HG02884 (cell line): ENCODE data around the gene CHIT1.

Experiments
- ATAC-seq: cut with Tn5 transposase; IDR thresholded peaks from one replicate; pipeline ENCODE4 v1.9.1; 2021; ENCODE audit warnings: mild to moderate bottlenecking, moderate library complexity; ENCODE audit not compliant: unreplicated experiment

Gene CHIT1

GRCh38 chr1:203229471-203230135, at the start of gene CHIT1:
CHIT1 (minus strand) TSS chr1:203229673; CDS start chr1:203229636, 37 bp downstream.
- ATAC-seq: no peak

- ATAC-seq: no peak
Measured at GRCh38 chr1:203278885-203279406, 49.5 kb upstream of the CHIT1 start.

- no peak for ATAC-seq
Measured at GRCh38 chr1:203278082-203278884, 48.8 kb upstream of the CHIT1 start.

GRCh38 chr1:203276916-203277545, 47.6 kb upstream of the CHIT1 start:
- no peak for ATAC-seq

- no peak for ATAC-seq
Measured at GRCh38 chr1:203276408-203276807, 46.9 kb upstream of the CHIT1 start.

DNA sequence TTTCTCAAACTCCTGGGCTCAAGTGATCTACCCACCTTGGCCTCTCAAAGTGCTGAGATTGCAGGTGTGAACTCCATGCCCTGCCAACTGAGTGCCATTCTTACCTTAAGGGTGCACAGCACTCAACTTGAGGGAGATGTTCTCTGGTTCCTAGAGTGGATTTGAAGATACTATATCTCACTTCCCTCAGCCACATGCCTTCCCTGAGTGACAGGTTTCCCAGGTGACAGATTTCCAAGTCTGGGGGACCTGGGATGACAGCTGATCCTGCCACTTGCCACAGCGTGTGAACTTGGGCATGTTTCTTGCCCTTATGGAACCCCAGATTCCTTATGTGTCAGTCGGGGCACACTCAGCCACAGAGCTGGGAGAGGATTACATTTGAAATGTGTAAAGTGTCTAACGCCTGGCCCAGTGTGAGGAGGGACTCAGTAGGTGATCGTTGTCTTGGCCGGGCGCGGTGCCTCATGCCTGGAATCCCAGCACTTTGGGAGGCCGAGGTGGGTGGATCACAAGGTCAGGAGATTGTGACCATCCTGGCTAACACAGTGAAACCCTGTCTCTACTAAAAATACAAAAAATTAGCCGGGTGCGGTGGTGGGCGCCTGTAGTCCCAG, 46.3 kb upstream of the CHIT1 start:
- no peak for ATAC-seq

GRCh38 chr1:203274603-203275381, 45.3 kb upstream of the CHIT1 start:
- ATAC-seq: no peak

DNA sequence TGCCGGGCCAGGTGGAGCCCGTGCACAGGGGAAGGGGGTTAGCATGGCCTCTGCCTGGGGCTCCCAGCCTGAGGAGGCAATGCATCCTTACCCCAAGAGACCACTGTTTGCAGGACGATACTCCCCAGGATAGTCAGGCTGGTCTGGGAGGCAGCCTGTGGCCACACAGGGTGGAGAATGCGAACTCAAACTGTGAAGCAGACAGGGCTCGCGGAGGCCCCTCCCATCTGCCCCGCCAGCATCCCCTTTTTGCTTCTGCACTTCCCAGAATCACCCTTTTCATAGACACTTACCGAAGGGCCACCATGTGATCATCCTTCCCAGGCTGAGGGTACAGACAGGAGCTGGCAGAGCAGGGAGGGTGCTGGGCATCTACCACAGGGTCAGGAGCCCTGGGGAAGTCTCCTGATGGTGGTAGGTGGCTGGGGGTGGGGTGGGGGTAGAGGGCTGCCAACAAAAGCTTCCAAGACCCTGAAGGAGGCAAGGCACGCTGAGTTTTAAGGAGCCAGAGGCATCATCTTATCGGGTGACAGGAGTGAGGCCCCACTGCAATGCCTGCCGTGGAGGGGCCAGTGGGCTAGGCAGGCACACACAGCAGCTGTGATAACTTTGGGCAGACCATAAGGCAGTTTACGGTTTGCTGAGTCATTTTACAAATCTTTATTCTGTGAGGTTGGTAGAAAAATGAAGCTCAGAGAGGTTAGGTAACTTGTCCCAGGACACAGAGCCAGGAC, 44.6 kb upstream of the CHIT1 start:
- no peak for ATAC-seq

DNA sequence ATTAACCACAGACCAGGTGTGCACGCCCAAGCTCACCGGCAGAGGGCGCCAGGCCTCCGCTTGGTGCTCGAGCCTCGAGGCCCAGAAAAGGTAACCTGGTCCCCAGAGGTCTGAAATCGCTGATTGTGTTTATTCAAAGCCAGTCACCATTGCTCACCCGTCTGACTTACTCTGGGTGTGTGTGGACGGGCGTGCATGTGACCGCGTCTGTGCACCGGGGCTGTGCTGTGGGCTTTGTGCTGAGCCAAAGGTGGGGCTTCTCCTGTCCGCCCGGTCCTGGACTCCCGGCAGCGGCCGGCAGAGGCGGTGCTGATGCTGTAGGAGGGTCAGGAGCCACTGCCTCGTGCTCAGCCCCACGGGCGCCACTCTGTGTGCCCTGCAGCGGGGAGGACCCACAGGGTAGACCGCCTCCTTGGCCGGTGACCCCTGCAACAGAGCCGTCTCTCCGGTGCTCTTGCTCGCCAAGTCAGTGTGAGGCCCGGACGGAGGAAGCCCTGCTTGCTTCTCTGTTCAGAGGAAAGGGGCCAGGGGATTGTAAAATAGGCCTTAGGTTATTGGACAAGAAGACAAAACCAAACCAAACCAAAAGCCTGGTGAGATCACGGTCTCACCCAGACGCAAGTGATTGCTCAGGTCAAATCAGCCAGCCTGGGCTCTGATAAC, 43.9 kb upstream of the CHIT1 start:
- peak; percentile 54 for ATAC-seq

- no peak for ATAC-seq
Measured at GRCh38 chr1:203272633-203273205, 43.2 kb upstream of the CHIT1 start.

DNA sequence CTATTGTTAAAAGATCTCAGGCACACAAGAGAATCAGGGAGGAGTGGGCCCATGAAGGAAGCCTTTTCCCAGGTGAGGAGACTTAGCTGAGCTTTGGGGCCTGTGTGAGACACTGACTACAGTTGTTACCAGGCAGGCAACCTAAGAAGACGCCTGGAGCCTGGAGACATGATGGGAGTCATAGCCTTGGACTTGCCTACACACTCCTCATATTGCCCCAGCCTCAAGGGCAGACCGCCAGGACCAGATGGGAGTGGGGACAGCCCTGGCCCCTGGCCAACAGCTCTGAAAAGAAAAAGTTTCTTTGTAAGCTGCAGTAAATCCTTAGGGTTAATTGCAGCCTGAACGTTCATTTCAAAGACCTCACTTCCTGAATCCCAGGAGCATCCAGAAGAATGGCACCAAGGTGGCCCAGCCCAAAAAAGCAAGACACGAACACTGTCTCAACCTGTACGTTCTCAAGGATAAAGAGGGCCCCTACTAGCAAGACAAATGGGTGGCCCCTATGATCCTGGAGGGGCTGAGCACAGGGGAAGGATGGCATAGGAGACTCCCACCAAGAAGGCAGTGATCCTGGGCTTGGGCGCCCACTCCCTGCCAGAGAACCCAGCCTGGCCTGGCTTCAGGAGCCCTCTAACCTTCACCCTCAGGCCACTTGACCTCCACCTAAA, 42.6 kb upstream of the CHIT1 start:
- ATAC-seq: no peak

DNA sequence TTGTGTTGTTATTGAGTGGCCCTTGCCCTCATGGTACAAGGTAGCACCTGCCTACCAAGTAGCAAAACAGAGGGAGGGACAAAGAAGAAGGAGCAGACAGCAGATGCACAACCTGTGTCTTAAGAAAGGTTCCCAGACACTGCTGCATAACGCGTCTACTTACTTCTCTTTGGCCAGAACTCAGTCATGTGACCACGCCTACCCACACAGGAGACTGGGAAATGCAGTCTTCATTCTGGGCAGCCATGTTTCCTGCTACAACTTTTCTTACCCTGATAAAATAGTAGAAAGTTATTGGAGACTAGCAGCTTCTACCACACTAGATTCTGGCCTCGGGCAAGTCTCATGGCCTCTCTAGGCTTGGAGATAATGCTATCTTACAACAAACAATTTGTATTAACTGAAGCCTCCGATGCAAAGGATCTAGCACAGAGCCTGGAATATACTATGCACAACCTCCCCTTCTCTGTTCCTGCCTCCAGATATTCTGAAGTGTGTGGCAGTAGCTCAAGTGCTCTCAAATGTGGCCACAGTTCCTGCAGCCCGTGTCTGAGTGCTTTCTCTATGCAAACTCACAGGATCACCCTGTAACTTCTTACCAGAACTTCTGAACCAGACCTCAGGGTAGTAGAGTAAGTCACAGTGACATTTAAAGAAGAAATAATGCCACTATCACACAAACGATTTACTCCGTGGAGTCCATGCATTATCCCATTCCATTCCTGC, 41.7 kb upstream of the CHIT1 start:
- ATAC-seq: no peak

GRCh38 chr1:203270448-203270847, 41.0 kb upstream of the CHIT1 start:
- ATAC-seq: no peak

DNA sequence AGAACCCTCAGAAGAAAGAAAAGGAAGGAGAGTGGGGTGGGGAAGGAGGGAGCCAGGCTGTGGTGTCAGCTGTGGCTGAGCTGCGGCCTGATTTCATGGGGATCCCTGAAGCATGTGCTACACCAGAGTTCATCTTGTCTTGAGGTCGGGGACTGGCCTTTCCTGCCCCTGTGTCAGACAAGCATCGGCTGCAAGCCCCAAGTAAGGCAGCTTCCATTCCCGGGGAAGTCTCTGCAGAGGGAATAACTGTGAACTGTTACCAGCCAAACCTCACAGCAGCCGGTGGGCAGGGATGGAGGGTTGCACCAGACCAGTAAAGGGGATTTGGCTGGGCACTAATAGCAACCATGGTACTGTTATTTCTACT, 40.2 kb upstream of the CHIT1 start:
- no peak for ATAC-seq

- no peak for ATAC-seq
Measured at GRCh38 chr1:203268901-203269653, 39.6 kb upstream of the CHIT1 start.

- no peak for ATAC-seq
Measured at GRCh38 chr1:203267912-203268311, 38.4 kb upstream of the CHIT1 start.

DNA sequence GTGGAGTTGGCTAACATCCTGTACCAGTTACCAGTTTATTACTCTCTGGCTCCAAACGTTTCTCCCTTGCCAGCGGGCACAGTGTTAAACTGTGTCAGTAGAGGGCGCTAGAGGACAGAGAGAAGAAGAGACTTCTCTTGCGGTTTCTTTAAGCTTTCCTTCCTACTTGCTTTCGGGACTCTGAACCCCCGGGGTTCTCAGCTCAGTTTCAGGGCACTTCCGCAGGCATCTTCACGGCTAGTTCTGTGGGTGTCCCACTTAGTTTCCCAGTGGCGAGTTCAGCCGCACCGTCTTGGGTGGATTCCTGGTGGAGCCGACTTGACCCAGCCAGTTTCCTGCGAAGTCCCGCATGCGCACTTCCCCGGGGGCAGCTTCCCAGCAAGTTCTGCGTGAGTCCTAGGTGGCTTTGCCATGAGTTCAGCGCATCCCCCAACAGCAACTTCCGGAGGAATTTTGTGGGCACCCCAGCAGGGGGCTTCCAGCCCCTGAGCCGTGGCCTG, 37.9 kb upstream of the CHIT1 start:
- ATAC-seq: no peak
